Nephron (organoid): ENCODE measurements around the gene IGF2.

Experiments
- H3K27ac Mint-ChIP-seq, 3 experiments: 2 replicates each; pipeline ENCODE4 v1.8.0; 2020; ENCODE audit warnings: mixed read lengths in 3 of 3, mild to moderate bottlenecking in 2 of 3, moderate library complexity in 1 of 3
- H3K27me3 Mint-ChIP-seq: 2 replicates; pipeline ENCODE4 v1.8.0; 2021; ENCODE audit warnings: low read depth, mild to moderate bottlenecking, moderate library complexity, mixed read lengths
- H3K36me3 Mint-ChIP-seq: 2 replicates; pipeline ENCODE4 v1.8.0; 2020; ENCODE audit warnings: low read depth, mixed read lengths
- H3K4me1 Mint-ChIP-seq: 2 replicates; pipeline ENCODE4 v1.8.0; 2020; ENCODE audit warnings: mixed read lengths
- H3K4me3 Mint-ChIP-seq, 3 experiments: 2 replicates each; pipeline ENCODE4 v1.8.0; 2020; ENCODE audit warnings: mild to moderate bottlenecking in 3 of 3, mixed read lengths in 3 of 3, moderate library complexity in 2 of 3
- H3K9me3 Mint-ChIP-seq: 2 replicates; pipeline ENCODE4 v1.8.0; 2020; ENCODE audit warnings: mixed read lengths
- CTCF ChIP-seq, 3 experiments: fragments of 200-600 bp; sonication (generic); IDR thresholded peaks; one replicate each; pipeline ENCODE4 v1.5.0; 2021; ENCODE audit warnings: antibody characterized with exemption in 3 of 3; ENCODE audit not compliant: unreplicated experiment in 3 of 3

The IGF2 gene

GRCh38 chr11:2095198-2095520 lies 44.0 kb downstream of the IGF2 start:
- no peak overlapping the region for H3K4me3 Mint-ChIP-seq
- TF ChIP-seq CTCF (IDR thresholded peaks at IDR 0.05; ENCODE audit: unreplicated experiment in 3 of 3) = no peak
- peaks cover 11% of the 10 kb centered on the region for H3K4me1 Mint-ChIP-seq
- H3K27ac Mint-ChIP-seq = peak overlapping the region in 1 of 3 experiments; percentile 67
- H3K36me3 Mint-ChIP-seq = no peaks in the 10 kb centered on the region
- peaks cover 8% of the 10 kb centered on the region for H3K27me3 Mint-ChIP-seq
- H3K9me3 Mint-ChIP-seq = no peaks in the 10 kb centered on the region

- Mint-ChIP-seq H3K9me3 (no peaks in the 10 kb centered on the region), H3K4me3 (no peak overlapping the region), H3K27ac (no peak overlapping the region), H3K36me3 (no peaks in the 10 kb centered on the region), H3K4me1 (peaks cover 8% of the 10 kb centered on the region), H3K27me3 (peaks cover 10% of the 10 kb centered on the region)
- TF ChIP-seq CTCF (IDR thresholded peaks at IDR 0.05; ENCODE audit: unreplicated experiment in 3 of 3) = no peak
Measured at GRCh38 chr11:2094354-2095197, 44.6 kb downstream of the IGF2 start.

GRCh38 chr11:2093575-2094353 lies 45.4 kb downstream of the IGF2 start:
- Mint-ChIP-seq H3K4me1 (peaks cover 8% of the 10 kb centered on the region), H3K27me3 (peaks cover 18% of the 10 kb centered on the region)
- TF ChIP-seq CTCF (IDR thresholded peaks at IDR 0.05; ENCODE audit: unreplicated experiment in 3 of 3) = no peak

GRCh38 chr11:2092956-2093412 lies 46.2 kb downstream of the IGF2 start:
- Mint-ChIP-seq H3K9me3 (peaks cover 4% of the 10 kb centered on the region), H3K4me3 (no peak overlapping the region), H3K4me1 (peaks cover 8% of the 10 kb centered on the region), H3K27me3 (peaks cover 18% of the 10 kb centered on the region), H3K36me3 (no peaks in the 10 kb centered on the region), H3K27ac (no peak overlapping the region)
- no peak for TF ChIP-seq CTCF (IDR thresholded peaks at IDR 0.05; ENCODE audit: unreplicated experiment in 3 of 3)

More at GRCh38 chr11:2093575-2094353, 45.4 kb downstream of the IGF2 start:
- no peaks in the 10 kb centered on the region for H3K36me3 Mint-ChIP-seq
- H3K9me3 Mint-ChIP-seq = no peaks in the 10 kb centered on the region
- H3K27ac Mint-ChIP-seq = no peak overlapping the region
- H3K4me3 Mint-ChIP-seq = no peak overlapping the region

- Mint-ChIP-seq H3K9me3 (peaks cover 4% of the 10 kb centered on the region), H3K27me3 (peaks cover 18% of the 10 kb centered on the region), H3K27ac (no peak overlapping the region), H3K36me3 (no peaks in the 10 kb centered on the region), H3K4me1 (peaks cover 8% of the 10 kb centered on the region), H3K4me3 (no peak overlapping the region)
- TF ChIP-seq CTCF (IDR thresholded peaks at IDR 0.05; ENCODE audit: unreplicated experiment in 3 of 3) = no peak
Measured at GRCh38 chr11:2092464-2092910, 46.7 kb downstream of the IGF2 start.
